ENCODE results near the gene ZC3H12A. TPM values are rescaled to one million over a fixed set of nuclear protein-coding genes. Genes with fewer than 3 reads are reported as not detected.

Gene ZC3H12A
- total and polyA plus RNA-seq, 2 of the 4 experiments (the other 2 are of a cell fraction), result 3.8 to 14.2 TPM

DNA sequence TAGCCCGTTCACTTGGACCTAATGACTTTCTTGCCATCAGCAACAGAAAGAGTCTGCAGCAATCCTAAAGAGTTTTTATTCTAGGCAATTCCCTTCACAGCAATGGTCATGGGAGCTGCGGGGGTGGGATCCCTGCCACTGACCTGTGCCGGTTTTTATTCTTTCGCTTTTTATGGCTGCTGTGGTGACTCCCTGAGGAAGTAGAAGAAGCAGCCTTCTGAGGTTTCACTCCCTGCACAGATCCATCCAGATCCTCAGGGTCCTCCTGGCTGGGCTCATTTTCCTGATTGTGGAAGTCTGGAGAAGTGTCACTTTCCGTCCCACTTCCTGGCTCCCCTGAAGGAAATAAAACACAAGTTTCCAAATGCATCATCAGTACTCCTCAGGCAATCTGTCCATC lies 27.3 kb downstream of the ZC3H12A start:
- Histone ChIP-seq H2BK120ac (ENCODE audit: low read depth, low read length) (no peak overlapping the region), H3K9me1 (ENCODE audit: insufficient read depth, low read length) (no peaks in the 10 kb centered on the region; the same call in 1 of the 2 replicates), H3K23ac (ENCODE audit: low read depth, low read length) (no peak overlapping the region), H3K4me3 (ENCODE audit: insufficient read depth, low read depth, low read length) (no peak overlapping the region), H3K9me3 (ENCODE audit: control insufficient read depth, insufficient read depth, low read length) (no peaks in the 10 kb centered on the region), H4K8ac (ENCODE audit: low read depth in 2 of 2, low read length in 2 of 2) (no peak overlapping the region), H3K79me1 (ENCODE audit: low read depth in 1 of 2, low read length in 2 of 2) (peaks cover 19 to 38% of the 10 kb centered on the region in 2 experiments), H4K91ac (ENCODE audit: insufficient read depth, low read depth, low read length) (no peak overlapping the region), H3K4ac (ENCODE audit: low read depth, low read length) (no peak overlapping the region), H3K27me3 (ENCODE audit: control insufficient read depth, insufficient read depth, low read length) (no peaks in the 10 kb centered on the region), H2AK9ac (replicated peaks; ENCODE audit: low read depth, low read length, poor library complexity) (no peak overlapping the region), H3K4me2 (ENCODE audit: low read depth, low read length) (no peak overlapping the region), H4K20me1 (ENCODE audit: insufficient read depth, low read length) (0 out of 2 replicates have a peak, but pooled peaks cover 4% of the 10 kb centered on the region), H3K56ac (ENCODE audit: extremely low read depth, insufficient read depth, low read length) (no peak overlapping the region), H3K9ac (ENCODE audit: low read depth, low read length) (no peak overlapping the region), H2AFZ (replicated peaks; ENCODE audit: low read length, poor library complexity) (no peak overlapping the region), H2BK5ac (ENCODE audit: low read depth, low read length, poor library complexity, severe bottlenecking) (no peak overlapping the region), H3K27ac (ENCODE audit: insufficient read depth, low read length) (no peak overlapping the region), H3K36me3 (ENCODE audit: control insufficient read depth, insufficient read depth, low read length) (peaks cover 35% of the 10 kb centered on the region), H2BK20ac (ENCODE audit: low read depth, low read length) (no peak overlapping the region), H3K14ac (replicated peaks; ENCODE audit: low read depth, low read length) (no peak overlapping the region), H4K5ac (ENCODE audit: low read depth, low read length) (no peak overlapping the region), H2AK5ac (ENCODE audit: low read depth, low read length) (no peak overlapping the region), H2BK15ac (ENCODE audit: low read depth, low read length) (no peak overlapping the region), H3K18ac (ENCODE audit: low read depth, low read length) (no peak overlapping the region), H3K4me1 (ENCODE audit: control insufficient read depth, insufficient read depth, low read length) (no peaks in the 10 kb centered on the region)
- dilution Hi-C loops (cut with HindIII; ENCODE audit: low sequenced_read_pairs, unreplicated experiment), result no loop called here
- TF ChIP-seq RFX5 (IDR thresholded peaks at IDR 0.05; ENCODE audit: low read depth, low read length), result no peak
- TF ChIP-seq POLR2A (IDR thresholded peaks at IDR 0.05; ENCODE audit: low read depth, low read length), result no peak
- TF ChIP-seq, protein P1, sequence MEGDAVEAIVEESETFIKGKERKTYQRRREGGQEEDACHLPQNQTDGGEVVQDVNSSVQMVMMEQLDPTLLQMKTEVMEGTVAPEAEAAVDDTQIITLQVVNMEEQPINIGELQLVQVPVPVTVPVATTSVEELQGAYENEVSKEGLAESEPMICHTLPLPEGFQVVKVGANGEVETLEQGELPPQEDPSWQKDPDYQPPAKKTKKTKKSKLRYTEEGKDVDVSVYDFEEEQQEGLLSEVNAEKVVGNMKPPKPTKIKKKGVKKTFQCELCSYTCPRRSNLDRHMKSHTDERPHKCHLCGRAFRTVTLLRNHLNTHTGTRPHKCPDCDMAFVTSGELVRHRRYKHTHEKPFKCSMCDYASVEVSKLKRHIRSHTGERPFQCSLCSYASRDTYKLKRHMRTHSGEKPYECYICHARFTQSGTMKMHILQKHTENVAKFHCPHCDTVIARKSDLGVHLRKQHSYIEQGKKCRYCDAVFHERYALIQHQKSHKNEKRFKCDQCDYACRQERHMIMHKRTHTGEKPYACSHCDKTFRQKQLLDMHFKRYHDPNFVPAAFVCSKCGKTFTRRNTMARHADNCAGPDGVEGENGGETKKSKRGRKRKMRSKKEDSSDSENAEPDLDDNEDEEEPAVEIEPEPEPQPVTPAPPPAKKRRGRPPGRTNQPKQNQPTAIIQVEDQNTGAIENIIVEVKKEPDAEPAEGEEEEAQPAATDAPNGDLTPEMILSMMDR (conservative IDR thresholded peaks at IDR 0.05; ENCODE audit: low read depth, low read length), result no peak
- TF ChIP-seq RCOR1 (IDR thresholded peaks at IDR 0.05; ENCODE audit: insufficient replicate concordance, low read length), result no peak
- no peak for TF ChIP-seq MXI1 (IDR thresholded peaks at IDR 0.05; ENCODE audit: borderline replicate concordance, low read depth, low read length)
- no peak for TF ChIP-seq NFE2L2 (IDR thresholded peaks at IDR 0.05; ENCODE audit: low read depth, low read length)
- TF ChIP-seq, protein P2, sequence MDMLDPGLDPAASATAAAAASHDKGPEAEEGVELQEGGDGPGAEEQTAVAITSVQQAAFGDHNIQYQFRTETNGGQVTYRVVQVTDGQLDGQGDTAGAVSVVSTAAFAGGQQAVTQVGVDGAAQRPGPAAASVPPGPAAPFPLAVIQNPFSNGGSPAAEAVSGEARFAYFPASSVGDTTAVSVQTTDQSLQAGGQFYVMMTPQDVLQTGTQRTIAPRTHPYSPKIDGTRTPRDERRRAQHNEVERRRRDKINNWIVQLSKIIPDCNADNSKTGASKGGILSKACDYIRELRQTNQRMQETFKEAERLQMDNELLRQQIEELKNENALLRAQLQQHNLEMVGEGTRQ (IDR thresholded peaks at IDR 0.05; ENCODE audit: low read depth, low read length), result no peak
- TF ChIP-seq BHLHE40 (IDR thresholded peaks at IDR 0.05; ENCODE audit: low read depth, low read length), result no peak
- TF ChIP-seq MAFK (IDR thresholded peaks at IDR 0.05; ENCODE audit: low read depth, low read length), result no peak
- no peak for TF ChIP-seq MAZ (IDR thresholded peaks at IDR 0.05; ENCODE audit: borderline replicate concordance, low read depth, low read length)
- TF ChIP-seq RAD21 (IDR thresholded peaks at IDR 0.05; ENCODE audit: low read length), result no peak
- TF ChIP-seq, protein P3, sequence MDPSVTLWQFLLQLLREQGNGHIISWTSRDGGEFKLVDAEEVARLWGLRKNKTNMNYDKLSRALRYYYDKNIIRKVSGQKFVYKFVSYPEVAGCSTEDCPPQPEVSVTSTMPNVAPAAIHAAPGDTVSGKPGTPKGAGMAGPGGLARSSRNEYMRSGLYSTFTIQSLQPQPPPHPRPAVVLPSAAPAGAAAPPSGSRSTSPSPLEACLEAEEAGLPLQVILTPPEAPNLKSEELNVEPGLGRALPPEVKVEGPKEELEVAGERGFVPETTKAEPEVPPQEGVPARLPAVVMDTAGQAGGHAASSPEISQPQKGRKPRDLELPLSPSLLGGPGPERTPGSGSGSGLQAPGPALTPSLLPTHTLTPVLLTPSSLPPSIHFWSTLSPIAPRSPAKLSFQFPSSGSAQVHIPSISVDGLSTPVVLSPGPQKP (IDR thresholded peaks at IDR 0.05; ENCODE audit: borderline replicate concordance, low read depth, low read length), result no peak
- no peak for TF ChIP-seq CEBPB (IDR thresholded peaks at IDR 0.05; ENCODE audit: low read depth, low read length)
- TF ChIP-seq CHD1 (IDR thresholded peaks at IDR 0.05; ENCODE audit: low read depth, low read length), result no peak
- TF ChIP-seq FOS (IDR thresholded peaks at IDR 0.05; ENCODE audit: low read depth, low read length), result no peak
- TF ChIP-seq SMC3 (IDR thresholded peaks at IDR 0.05; ENCODE audit: low read depth, low read length), result no peak
- intact Hi-C loops (cut with micrococcal nuclease), result no loop called here
- no TSS peak for BruUV-seq (replicated peaks)
- DNase-seq (no peak), ATAC-seq (ENCODE audit: low read depth) (no peak)
- ChIA-PET CTCF (no interaction called here), POLR2A (ENCODE audit: unreplicated experiment) (no interaction called here)
- in situ Hi-C loops (cut with MboI; ENCODE audit: low sequenced_read_pairs), result no loop called here
- no CpG with 5 or more reads among the region's 5 CpGs for WGBS, 2 experiments (ENCODE audit: extremely low coverage in 2 of 2, insufficient read length in 1 of 2)

All from IMR-90 (cell line).